M059J (cell line): Measurements from ENCODE around the gene ULK4. TPM values are rescaled to one million over a fixed set of nuclear protein-coding genes. Genes with fewer than 3 reads are reported as not detected.
"Not testable (repeated sequence)": the region's sequence is repeated elsewhere in the genome, so short reads cannot be mapped to it uniquely, and the experiment has no call there.

Source experiments
- DNase-seq: peaks from one replicate; pipeline ENCODE4 v3.0.0-alpha.2; 2012; ENCODE audit warnings: low read depth
- total RNA-seq: library from RNA; depleted of rRNA; stranded (reverse); fragments of >200 nt; shearing (Covaris generic); gene quantifications from 2 replicates; pipeline ENCODE4 v1.2.3, GENCODE V29; 2014

Gene ULK4
- total RNA-seq, 1 experiment from 2014 or later: 9.1 TPM

- no peak for DNase-seq
These were observed 381.5 kb downstream of the ULK4 start for GRCh38 chr3:41580274-41580959.

- DNase-seq: no peak
These were observed 382.0 kb downstream of the ULK4 start for GRCh38 chr3:41579861-41580260.

GRCh38 chr3:41578798-41579197 lies 383.1 kb downstream of the ULK4 start:
- DNase-seq: no peak

DNA sequence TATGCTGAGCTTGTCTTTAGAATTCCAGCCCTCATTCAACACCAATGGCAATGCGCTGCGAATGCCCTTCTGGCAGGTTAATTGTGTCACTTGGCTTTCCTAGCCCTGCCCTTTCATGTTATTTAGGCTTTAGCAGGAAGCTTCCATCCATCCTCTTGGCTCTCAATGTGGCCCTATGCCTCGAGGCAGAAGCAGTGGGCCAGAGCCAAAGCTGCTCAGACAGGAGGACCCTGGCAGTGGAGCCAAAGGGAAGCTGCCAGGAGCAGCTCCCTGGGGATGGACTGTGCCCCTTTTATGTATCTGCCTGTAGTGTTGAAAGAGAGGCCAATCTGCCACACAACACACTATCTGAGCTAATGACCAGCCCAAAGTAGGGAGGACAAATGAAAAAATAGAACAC lies 386.2 kb downstream of the ULK4 start:
- DNase-seq: no peak

GRCh38 chr3:41574900-41575299 lies 387.0 kb downstream of the ULK4 start:
- DNase-seq: no peak

- DNase-seq: no peak
These were observed 388.3 kb downstream of the ULK4 start for GRCh38 chr3:41573591-41573990.

DNA sequence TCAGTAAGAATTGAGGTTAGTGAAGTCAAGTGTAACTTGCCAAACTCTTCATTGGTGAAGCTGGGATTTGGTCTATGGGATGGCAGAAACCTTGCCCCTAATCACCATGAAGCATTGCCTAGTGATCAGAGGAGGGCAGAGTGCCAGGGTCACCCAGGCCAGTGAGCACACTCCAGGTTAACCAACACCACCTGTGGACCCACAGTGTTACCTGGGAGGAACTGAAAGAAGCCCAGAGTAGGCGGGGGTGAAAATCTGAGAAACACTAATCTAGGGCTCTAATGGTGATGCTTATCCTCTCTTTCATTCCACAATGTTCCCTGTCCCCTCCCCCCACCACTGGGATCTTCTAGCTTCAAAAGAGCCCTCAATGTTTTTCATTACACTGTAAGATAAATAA lies 389.8 kb downstream of the ULK4 start:
- no peak for DNase-seq

DNA sequence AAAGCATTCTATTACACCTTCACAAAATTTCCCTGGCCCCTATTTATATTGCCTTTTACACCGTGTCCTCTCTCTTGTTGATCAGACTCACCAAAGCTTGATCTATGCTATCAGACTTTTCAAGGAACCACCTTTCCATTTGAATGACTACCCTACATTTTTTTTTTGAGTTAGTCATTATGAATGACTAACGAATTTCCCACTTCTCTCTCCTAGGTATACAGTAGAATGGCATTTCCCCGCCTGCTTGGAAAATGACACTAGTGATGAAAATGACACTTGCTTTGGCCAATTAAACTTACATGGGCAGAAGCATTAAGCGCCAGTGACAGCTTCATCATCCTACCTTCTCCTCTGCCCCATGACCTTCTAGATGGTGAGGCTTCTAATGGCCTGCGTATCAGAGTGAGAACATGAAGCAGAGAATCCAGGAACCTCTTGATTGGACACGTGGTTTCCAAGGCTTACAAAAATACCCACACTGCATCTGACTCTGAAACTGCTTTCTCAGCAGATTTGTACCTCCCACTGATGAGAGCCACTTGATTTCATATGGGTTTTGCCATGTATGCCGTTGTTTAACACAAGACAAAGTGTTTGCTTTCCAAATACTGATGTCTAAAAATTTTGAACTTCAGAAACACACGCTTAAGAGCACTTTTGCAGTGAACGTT lies 392.1 kb downstream of the ULK4 start:
- DNase-seq: no peak

DNA sequence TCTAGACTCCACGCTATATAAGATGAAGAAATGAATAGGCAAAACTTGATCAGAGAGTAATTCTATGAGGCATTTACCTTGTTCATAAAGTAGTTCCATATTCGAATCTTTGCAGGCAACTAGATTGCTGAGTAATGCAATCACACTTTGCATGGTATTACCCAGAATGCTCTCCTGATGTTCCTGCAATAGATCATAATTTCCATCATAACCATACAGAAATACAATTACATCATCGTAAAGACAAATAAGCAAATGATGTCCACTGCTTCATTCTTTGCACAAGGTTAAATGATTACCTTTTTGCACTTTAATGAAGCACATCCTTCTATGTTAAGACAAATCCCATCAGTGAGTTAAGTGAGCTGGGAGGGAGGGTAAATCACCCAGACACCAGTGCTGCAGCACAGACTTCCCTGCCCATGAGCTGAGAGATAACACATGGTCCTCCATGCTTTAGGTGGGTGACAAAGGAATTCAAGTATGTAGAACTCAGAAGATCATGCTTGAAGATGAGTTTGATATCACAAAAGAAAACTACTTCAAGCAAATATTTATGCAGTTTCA lies 395.9 kb downstream of the ULK4 start:
- no peak for DNase-seq

DNA sequence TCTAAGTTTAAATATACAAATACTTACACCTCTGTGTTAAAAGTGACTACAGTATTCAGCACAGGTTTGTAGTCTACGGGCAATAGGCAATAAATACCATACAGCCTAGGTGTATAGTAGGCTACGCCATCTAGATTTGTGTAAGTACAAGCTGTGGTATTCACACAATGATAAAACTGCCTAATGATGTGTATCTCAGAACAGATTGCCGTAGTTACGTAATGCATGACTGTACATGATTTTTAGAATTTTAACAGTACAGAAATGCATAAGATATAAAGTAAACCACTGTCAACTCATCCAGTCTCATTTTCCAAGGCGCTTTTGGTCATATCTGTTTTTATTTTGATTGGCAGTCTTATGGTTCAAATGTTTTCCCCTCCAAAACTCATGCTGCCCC lies 396.9 kb downstream of the ULK4 start:
- no peak for DNase-seq

DNA sequence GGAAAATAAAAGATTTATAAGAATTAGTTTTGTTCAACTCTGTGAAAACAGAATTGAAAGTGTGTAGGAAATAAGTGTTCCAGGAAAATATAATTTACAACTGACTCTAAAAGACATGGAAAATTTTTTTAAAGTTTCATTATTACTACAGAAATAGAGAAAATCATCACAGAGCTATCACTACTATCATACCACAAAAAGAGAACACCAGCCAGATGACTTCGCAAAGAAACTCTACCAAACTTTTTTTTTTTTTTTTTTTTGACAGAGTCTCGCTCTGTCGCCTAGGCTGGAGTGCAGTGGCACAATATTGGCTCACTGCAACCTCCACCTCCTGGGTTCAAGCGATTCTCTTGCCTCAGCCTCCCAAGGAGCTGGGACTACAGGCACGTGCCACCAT lies 405.7 kb downstream of the ULK4 start:
- not testable (repeated sequence) for DNase-seq

DNA sequence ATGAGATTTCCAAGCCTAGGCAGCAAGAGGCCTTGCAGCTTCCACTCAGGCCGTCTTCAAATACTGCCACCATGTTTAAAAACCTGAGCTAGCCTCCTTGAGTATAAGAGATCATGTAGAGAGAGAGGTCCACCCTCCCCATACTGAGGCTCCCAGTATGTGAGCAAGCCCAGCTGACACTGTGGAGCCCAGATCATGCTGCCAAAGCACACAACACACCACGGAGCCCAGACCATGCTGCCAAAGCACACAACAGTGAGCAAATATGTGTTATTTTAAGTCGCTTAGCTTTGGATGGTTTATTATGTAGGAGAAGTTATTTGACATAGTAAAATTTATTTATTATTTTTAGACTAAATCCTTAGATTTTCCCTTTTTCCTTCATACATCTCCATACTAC lies 428.9 kb downstream of the ULK4 start:
- DNase-seq: no peak

DNA sequence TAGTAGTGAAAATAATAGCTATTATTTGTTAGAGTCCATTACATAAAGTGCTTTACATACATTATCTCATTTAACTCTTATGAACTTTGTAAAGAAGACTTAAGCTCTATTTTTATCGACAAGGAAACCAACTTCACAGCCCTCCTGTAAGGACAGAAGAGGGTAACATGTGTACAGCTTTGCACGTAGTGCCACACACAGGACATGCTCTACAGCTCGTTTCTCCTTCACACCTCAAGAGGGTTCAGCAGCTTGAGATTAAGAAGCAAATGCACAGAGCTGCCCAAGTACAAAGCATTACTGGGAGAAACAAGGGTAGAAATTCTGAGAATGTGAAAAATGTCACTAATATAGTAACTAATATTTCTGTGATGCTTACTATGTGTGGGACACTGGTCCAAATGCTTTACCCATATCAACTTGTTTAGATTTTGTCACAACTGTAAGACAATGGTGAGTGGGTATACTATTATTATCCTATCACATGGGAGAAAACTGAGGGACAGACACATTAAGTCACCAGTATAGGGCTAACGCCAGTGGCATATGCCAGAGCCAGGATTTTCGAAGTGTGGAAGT lies 434.8 kb downstream of the ULK4 start:
- DNase-seq: no peak

- DNase-seq: no peak
These were observed 436.4 kb downstream of the ULK4 start for GRCh38 chr3:41525303-41526064.

- DNase-seq: no peak
These were observed 438.0 kb downstream of the ULK4 start for GRCh38 chr3:41523897-41524296.

- DNase-seq: no peak
These were observed 439.3 kb downstream of the ULK4 start for GRCh38 chr3:41522612-41523011.

DNA sequence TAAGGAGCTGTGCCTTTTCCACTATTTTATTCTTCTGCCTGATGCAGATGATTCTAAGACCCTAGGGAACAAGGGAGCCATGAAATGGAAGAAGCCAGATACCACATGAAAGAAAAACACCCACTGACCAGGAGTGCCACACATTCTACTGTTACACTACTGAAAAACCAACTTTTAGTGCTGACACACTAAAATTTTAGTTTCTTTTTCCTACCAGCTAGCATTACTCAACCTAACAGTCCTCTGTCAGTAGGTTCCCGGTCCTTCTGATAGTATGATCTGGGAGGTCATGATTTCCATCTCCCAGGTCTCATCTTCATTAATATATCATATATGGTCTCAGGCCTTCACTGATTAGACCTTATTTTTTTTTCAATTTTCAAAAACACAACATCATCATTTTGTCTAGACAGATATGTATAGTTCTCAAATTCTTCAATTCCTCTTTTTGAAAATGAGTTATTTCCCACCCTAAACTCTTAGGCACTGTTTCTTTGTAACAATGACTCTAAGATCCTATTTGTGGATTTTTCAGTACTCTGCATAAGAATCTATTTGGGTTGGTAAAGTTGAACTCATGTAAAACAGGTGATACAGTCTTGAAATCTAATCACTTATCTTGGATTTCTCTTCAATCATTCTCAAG lies 440.8 kb downstream of the ULK4 start:
- DNase-seq: no peak

DNA sequence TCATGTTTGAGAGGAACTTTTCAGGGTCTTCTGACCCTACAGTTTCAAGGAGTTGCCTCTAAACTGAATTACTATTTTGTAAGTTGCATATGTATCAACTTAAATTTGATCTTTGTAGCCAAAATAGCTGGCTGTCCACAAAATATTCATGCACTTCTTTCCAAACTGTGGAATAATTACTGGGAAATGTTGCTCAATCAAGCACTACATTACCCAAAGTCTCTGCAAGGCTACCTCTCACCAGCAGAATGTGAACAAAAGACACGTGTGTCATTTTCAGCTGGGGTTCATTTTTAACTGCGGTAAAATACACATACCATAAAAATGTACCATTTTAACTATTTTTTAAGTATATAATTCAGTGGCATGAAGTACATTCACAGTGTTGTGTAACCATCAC lies 442.2 kb downstream of the ULK4 start:
- no peak for DNase-seq

- no peak for DNase-seq
These were observed 443.3 kb downstream of the ULK4 start for GRCh38 chr3:41518626-41519025.

DNA sequence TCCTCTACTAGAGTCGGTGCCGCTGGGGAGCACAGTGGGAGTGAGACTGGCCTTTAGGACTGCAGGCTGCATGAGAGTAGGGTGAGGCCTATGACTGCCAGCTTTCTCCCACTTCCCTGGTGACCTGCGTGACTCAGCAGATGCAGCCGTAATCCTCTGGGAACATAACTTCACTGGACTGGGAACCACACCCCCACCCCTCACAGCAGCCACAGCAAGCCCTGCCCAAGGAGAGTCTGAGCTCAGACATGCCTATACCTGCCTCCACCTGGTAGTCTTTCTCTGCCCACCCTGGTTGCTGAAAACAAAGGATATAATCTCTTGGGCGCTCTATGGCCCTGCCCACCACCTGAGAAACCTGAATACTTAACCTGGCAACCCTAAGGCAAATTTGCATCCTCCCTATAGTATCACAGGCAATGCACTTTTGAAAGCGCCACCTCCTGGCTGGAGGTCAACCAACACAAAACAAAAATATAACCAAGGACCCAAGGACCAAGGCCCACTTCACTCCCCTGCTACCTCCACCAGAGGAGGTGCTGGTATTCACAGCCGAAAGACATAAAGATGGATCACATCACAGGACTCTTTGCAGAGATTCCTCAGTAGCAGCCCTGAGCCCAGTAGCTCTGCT lies 453.7 kb downstream of the ULK4 start:
- peak; percentile 35 for DNase-seq

- DNase-seq: no peak
These were observed 454.4 kb downstream of the ULK4 start for GRCh38 chr3:41507336-41508062.
